Coronary artery (tissue), 2 donors: Measurements from ENCODE around the gene NEDD4L.
"Not testable (repeated sequence)": the region's sequence is repeated elsewhere in the genome, so short reads cannot be mapped to it uniquely, and the experiment has no call there.

Experiments
- DNase-seq: peaks from one replicate; pipeline ENCODE4 v3.0.0-alpha.2; 2017; ENCODE audit warnings: low spot score
- H3K27ac ChIP-seq, 2 donors: fragments of 200-600 bp; sonication (generic); one replicate each; pipeline ENCODE4 v1.5.1; 2016 to 2019
- H3K4me3 ChIP-seq: fragments of 200-600 bp; sonication (generic); 2 replicates; pipeline ENCODE4 v1.5.1; 2016; ENCODE audit warnings: mild to moderate bottlenecking, moderate library complexity
- CTCF ChIP-seq: fragments of 200-600 bp; sonication (generic); IDR thresholded peaks from one replicate; pipeline ENCODE4 v1.5.1; 2019; ENCODE audit warnings: antibody characterized with exemption

NEDD4L gene

GRCh38 chr18:58169472-58169871 is 125.4 kb downstream of the NEDD4L start:
- H3K4me3 ChIP-seq: no peak overlapping the region
- H3K27ac ChIP-seq: no peak overlapping the region
- DNase-seq: no peak
- TF ChIP-seq CTCF: no peak

DNA sequence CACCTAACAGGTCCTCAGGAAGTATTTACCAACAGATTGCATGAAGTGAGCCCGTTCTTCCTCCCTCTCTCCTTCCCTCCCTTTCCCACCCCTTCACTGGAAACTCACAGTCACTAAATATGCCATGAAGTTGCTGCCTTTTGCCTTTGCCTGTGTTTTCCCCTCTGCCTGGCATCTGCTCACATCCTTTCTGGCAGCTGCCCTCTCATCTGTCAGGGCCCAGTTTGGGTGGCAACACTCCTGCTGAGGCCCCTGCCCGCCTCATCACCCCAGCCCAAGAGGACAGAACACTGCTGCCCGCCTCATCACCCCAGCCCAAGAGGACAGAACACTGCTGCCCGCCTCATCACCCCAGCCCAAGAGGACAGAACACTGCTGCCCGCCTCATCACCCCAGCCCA is 126.0 kb downstream of the NEDD4L start:
- not testable (repeated sequence) for H3K27ac ChIP-seq, H3K4me3 ChIP-seq, DNase-seq

- no peak overlapping the region for H3K4me3 ChIP-seq
- H3K27ac ChIP-seq: no peak overlapping the region
- no peak for TF ChIP-seq CTCF
- DNase-seq: no peak
Observed at GRCh38 chr18:58172031-58172430, 128.0 kb downstream of the NEDD4L start.

DNA sequence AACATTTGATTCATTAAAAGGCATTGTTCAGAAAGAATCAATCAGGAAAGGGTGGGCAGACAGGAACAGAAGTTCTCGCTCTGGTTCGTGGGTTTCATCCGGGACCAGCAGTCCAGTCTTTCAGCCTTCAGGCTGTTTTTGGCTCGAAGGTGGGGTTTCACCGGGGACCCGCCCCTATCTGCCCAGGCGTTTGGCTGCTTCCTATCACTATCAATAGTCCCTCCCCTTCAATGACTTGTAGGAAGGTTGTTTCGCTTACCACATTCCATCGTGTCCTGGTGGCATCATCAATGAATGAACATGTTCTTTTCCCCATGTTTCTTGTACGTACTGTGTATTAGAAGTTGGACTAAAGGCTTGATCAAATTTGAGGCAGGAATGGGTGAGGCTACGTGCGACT is 130.3 kb downstream of the NEDD4L start:
- Histone ChIP-seq H3K4me3 (no peak overlapping the region), H3K27ac (no peak overlapping the region)
- no peak for DNase-seq
- TF ChIP-seq CTCF: no peak

DNA sequence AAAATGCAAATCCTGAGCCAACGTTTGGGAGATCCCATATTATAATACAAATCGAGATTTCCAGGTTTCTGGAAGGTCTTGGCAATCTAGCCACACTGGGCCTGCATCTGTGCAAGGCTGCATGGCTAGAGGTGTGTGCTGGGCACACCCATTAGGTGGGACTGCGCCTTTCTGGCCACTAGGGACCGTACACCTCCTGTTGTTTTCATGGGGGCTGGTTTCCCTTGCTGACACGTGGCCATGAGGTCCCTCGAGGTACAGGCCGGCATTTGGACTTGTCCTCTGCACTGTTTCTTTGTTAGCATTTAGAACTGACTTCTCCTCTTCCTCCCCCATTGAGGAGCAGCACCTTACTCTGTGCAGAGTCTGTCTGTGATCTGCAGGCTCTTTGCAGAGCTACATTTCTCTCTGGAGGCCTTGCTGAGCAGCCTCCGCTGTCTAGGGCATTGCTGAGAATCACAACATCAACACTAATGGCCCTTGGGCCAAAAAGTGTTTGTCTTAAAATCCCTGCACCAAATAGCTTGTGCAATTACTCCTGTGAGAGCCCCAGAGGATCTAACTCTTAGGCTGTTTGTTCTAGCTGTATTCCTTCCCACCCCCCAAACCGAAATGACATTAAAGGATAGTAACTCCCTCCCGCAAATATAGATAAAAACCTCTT is 131.2 kb downstream of the NEDD4L start:
- Histone ChIP-seq H3K4me3 (no peak overlapping the region), H3K27ac (no peak overlapping the region)
- DNase-seq: no peak
- TF ChIP-seq CTCF: no peak

- Histone ChIP-seq H3K4me3 (no peak overlapping the region), H3K27ac (no peak overlapping the region)
- no peak for TF ChIP-seq CTCF
- no peak for DNase-seq
Observed at GRCh38 chr18:58175786-58176176, 131.8 kb downstream of the NEDD4L start.

- H3K27ac ChIP-seq: no peak overlapping the region
- DNase-seq: no peak
Observed at GRCh38 chr18:58177004-58177717, 133.1 kb downstream of the NEDD4L start.

More at GRCh38 chr18:58177004-58177717, 133.1 kb downstream of the NEDD4L start:
- TF ChIP-seq CTCF: no peak
- no peak overlapping the region for H3K4me3 ChIP-seq
